LNCaP clone FGC (cell line): ENCODE measurements around the gene TCAP.
A peak's percentile ranks its signal among the peaks of the same experiment; 100 is the strongest.

Source experiments
- DNase-seq: peaks from one replicate; pipeline ENCODE4 v3.0.0-alpha.2; 2011; ENCODE audit warnings: low read depth
- H3K4me3 ChIP-seq: 2 replicates; pipeline ENCODE4 v1.5.1; 2011; ENCODE audit warnings: mild to moderate bottlenecking, low read depth, low read length, control low read depth
- TF ChIP-seq, protein P1 (sequence below): IDR thresholded peaks from 2 replicates; pipeline ENCODE4 v1.5.1; 2012; ENCODE audit warnings: mild to moderate bottlenecking; ENCODE audit not compliant: control insufficient read depth, insufficient read depth; ENCODE audit errors: extremely low read depth

TCAP gene

GRCh38 chr17:39687546-39688474, 22.7 kb downstream of the TCAP start, which contains the start of gene PGAP3:
Gene PGAP3 (minus strand): TSS chr17:39688057. CDS start chr17:39688014, 43 bp downstream.
- H3K4me3 ChIP-seq: peak within 1 kb of the TSS; percentile 81
- TF ChIP-seq, protein P1, sequence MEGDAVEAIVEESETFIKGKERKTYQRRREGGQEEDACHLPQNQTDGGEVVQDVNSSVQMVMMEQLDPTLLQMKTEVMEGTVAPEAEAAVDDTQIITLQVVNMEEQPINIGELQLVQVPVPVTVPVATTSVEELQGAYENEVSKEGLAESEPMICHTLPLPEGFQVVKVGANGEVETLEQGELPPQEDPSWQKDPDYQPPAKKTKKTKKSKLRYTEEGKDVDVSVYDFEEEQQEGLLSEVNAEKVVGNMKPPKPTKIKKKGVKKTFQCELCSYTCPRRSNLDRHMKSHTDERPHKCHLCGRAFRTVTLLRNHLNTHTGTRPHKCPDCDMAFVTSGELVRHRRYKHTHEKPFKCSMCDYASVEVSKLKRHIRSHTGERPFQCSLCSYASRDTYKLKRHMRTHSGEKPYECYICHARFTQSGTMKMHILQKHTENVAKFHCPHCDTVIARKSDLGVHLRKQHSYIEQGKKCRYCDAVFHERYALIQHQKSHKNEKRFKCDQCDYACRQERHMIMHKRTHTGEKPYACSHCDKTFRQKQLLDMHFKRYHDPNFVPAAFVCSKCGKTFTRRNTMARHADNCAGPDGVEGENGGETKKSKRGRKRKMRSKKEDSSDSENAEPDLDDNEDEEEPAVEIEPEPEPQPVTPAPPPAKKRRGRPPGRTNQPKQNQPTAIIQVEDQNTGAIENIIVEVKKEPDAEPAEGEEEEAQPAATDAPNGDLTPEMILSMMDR: no peak
- peak; percentile 68 for DNase-seq

DNA sequence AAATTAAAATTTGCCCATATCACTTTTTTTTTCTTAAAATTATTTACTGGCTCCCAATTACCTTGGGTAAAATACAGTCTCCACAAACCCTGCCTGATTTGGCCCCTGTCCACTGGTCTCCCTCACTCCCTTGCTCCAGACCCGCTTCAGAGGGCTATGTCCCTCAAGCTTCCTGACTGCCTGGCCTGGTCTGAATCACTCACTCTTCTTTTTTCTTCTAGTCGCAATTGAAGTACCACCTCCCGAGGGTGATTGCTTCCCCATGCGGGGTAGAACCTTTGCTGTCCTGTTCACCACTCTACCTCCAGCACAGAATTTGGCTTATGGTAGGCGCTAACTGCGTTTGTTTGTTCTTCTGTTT, 23.3 kb downstream of the TCAP start:
- peak overlapping the region; percentile 81 for H3K4me3 ChIP-seq
- TF ChIP-seq, protein P1: no peak
- DNase-seq: no peak

DNA sequence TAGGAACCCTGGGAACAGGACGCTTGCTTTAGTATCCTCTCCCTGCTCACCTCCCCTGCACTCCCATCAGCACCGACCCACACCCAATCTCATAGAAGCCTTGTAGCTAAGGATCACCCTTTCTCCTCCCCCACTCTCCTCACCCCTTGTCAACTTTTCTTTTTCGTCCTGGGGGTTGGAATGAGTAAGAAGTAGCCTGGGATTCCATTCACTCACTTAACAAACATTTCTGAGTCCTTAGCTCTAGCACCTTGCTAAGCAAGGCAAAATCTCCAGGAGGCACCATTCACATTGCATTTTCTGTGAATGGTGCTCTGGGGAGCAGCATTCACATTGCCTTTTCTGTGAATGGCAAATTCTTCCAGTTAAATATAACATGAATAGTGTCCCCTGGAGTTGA, 23.8 kb downstream of the TCAP start:
- H3K4me3 ChIP-seq: peak overlapping the region; percentile 81
- TF ChIP-seq, protein P1: peak; percentile 31
- no peak for DNase-seq

DNA sequence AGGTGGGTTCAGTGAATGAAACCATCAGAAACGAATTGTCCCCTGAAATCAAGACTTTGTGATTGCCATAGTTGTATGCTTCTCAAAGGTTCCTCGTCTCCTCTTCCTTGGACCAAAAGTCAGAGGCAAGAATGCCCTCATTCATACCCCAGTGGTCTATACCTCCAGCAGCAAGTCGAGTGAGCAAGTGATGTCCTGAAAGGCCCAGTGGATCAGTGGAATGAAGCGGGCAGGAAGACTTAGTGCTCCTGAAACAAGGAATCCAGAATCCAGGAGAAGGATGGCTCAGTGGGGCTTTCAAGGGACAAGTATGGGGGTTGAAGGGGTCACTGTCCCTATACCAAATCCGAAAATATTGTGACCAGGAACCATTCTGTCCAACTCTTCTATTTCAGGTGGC, 29.4 kb downstream of the TCAP start:
- no peak for DNase-seq

GRCh38 chr17:39695089-39695474, 29.9 kb downstream of the TCAP start:
- no peak overlapping the region for H3K4me3 ChIP-seq
- no peak for DNase-seq
- TF ChIP-seq, protein P1: no peak

More for the DNA sequence above, 29.4 kb downstream of the TCAP start:
- TF ChIP-seq, protein P1: no peak
- no peak overlapping the region for H3K4me3 ChIP-seq

GRCh38 chr17:39696731-39697130, 31.6 kb downstream of the TCAP start:
- TF ChIP-seq, protein P1: no peak
- DNase-seq: no peak
- H3K4me3 ChIP-seq: no peak overlapping the region
